Measurements from ENCODE around the gene USP25. TPM values are rescaled to one million over a fixed set of nuclear protein-coding genes. Genes with fewer than 3 reads are reported as not detected.

Gene USP25
- total and polyA plus RNA-seq, 9 of the 15 experiments (the other 6 are each of a cell fraction or from before 2014, with no cell fraction given): 7.8 to 44.9 (median 31.4) TPM

GRCh38 chr21:15763359-15763758 lies 33.6 kb downstream of the USP25 start (continued):
- TF ChIP-seq POLR3G (IDR thresholded peaks at IDR 0.05; ENCODE audit: extremely low read depth, insufficient read length, insufficient replicate concordance) (no peak), ZBTB49 (CRISPR knock-in tag; IDR thresholded peaks at IDR 0.05; ENCODE audit: borderline replicate concordance) (no peak), TEAD4 (IDR thresholded peaks at IDR 0.05; ENCODE audit: low read length) (no peak), TEAD4 (CRISPR knock-in tag; IDR thresholded peaks at IDR 0.05; ENCODE audit: borderline replicate concordance) (no peak), RFX5 (IDR thresholded peaks at IDR 0.05; ENCODE audit: low read depth, low read length) (no peak), ZNF124 (CRISPR knock-in tag; IDR thresholded peaks at IDR 0.05) (no peak), ZNF263 (CRISPR knock-in tag; IDR thresholded peaks at IDR 0.05; ENCODE audit: borderline replicate concordance) (no peak), ZNF780A (CRISPR knock-in tag; IDR thresholded peaks at IDR 0.05) (no peak), POLR2A (conservative IDR thresholded peaks at IDR 0.05) (no peak)

- no peaks in the 10 kb centered on the region for H3K9me1 ChIP-seq (ENCODE audit: control insufficient read depth, insufficient read depth, low read length)
- no peak overlapping the region for H3K9ac ChIP-seq (ENCODE audit: insufficient read depth in 1 of 2, low read depth in 2 of 2, low read length in 2 of 2)
- DNase-seq (ENCODE audit: extremely low read depth in 1 of 4, low spot score in 3 of 4): no peak
- FAIRE-seq: no peak
- no peak overlapping the region for H3K4me2 ChIP-seq (ENCODE audit: insufficient read depth, low read length)
- no peaks in the 10 kb centered on the region for H4K20me1 ChIP-seq (replicated peaks; ENCODE audit: control insufficient read depth, insufficient read depth, low read length)
- no peak overlapping the region for H2AFZ ChIP-seq (ENCODE audit: low read depth, low read length)
- H3K79me2 ChIP-seq (ENCODE audit: control insufficient read depth, insufficient read depth, low read length): peaks cover 93% of the 10 kb centered on the region
- H3K27me3 ChIP-seq (ENCODE audit: control insufficient read depth in 2 of 2, insufficient read depth in 2 of 2, low read length in 2 of 2): no peaks in the 10 kb centered on the region
- H3K4me1 ChIP-seq (replicated peaks in 1 of 2; ENCODE audit: control insufficient read depth in 2 of 2, insufficient read depth in 2 of 2, low read length in 2 of 2): no peaks in the 10 kb centered on the region
- H3K4me3 ChIP-seq: no peak overlapping the region
- ChIA-PET CTCF (ENCODE audit: low intra/inter-chr PET ratio) (no interaction called here), POLR2A (no interaction called here)
- WGBS (ENCODE audit: insufficient coverage, low coverage, missing lambda C conversion rate): 38% methylated on average over 3 of the region's 3 CpGs
- 0 out of 2 replicates have a peak, but pooled peaks cover 2% of the 10 kb centered on the region for H3K9me3 ChIP-seq (replicated peaks; ENCODE audit: control insufficient read depth, insufficient read depth, low read depth, low read length)
- in situ Hi-C loops (cut with MboI): no loop called here
- no peak overlapping the region for H3K27ac ChIP-seq (ENCODE audit: extremely low read depth, low read depth, low read length)
- no peak for ATAC-seq
- no TSS peak for BruUV-seq (replicated peaks)
- peaks cover 58% of the 10 kb centered on the region for H3K36me3 ChIP-seq (ENCODE audit: control insufficient read depth, insufficient read depth, low read length)
- intact Hi-C loops (cut with micrococcal nuclease): no loop called here
- no peak for TF ChIP-seq HLTF (IDR thresholded peaks at IDR 0.05)
- TF ChIP-seq ZNF311 (CRISPR knock-in tag; IDR thresholded peaks at IDR 0.05): no peak
- TF ChIP-seq XRCC4 (IDR thresholded peaks at IDR 0.05; ENCODE audit: extremely low read depth, insufficient read depth, insufficient read length): no peak
- no peak for TF ChIP-seq NFE2 (IDR thresholded peaks at IDR 0.05; ENCODE audit: low read depth)
- TF ChIP-seq MBD1 (CRISPR knock-in tag; IDR thresholded peaks at IDR 0.05): no peak
- TF ChIP-seq TBL1XR1 (IDR thresholded peaks at IDR 0.05; ENCODE audit: low read length in 2 of 2): no peak
- TF ChIP-seq HBP1 (CRISPR knock-in tag; IDR thresholded peaks at IDR 0.05): no peak
- no peak for TF ChIP-seq MECOM (CRISPR knock-in tag; IDR thresholded peaks at IDR 0.05)
- no peak for TF ChIP-seq SRSF3 (IDR thresholded peaks at IDR 0.05; ENCODE audit: insufficient read depth, low read length)
- no peak for TF ChIP-seq GTF2E2 (tag; IDR thresholded peaks at IDR 0.05)
- no peak for TF ChIP-seq MTA1 (IDR thresholded peaks at IDR 0.05; ENCODE audit: borderline replicate concordance)
Observed at GRCh38 chr21:15764878-15765277, 35.1 kb downstream of the USP25 start.
